ENCODE measurements around the gene CLSTN1.

DNA sequence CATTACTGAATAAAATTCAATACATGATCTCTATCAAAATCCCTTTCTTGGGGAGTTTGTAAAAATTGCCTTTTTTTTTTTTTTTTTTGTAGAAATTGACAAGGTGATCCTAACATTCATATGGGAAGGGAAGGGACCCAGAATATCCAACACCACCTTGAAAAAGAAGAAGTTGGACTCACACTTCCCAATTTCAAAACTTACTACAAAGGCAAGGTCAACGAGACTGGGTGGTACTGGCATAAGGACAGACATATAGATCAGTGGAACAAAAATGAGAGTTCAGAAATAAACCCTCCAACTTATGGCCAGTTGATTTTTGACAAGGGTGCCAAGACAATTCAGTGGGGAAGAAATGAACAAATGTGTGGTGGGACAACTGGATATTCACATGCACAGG is 31.4 kb upstream of the CLSTN1 start:
- TF ChIP-seq TCF7 (CRISPR knock-in tag; IDR thresholded peaks at IDR 0.05; ENCODE audit: low read depth): no peak
- TF ChIP-seq ZNF416 (CRISPR knock-in tag; IDR thresholded peaks at IDR 0.05): no peak
- TF ChIP-seq, protein P1, sequence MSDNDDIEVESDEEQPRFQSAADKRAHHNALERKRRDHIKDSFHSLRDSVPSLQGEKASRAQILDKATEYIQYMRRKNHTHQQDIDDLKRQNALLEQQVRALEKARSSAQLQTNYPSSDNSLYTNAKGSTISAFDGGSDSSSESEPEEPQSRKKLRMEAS (CRISPR knock-in tag; IDR thresholded peaks at IDR 0.05): no peak
- no peak for TF ChIP-seq CTCF (IDR thresholded peaks at IDR 0.05)
- TF ChIP-seq, protein P2, sequence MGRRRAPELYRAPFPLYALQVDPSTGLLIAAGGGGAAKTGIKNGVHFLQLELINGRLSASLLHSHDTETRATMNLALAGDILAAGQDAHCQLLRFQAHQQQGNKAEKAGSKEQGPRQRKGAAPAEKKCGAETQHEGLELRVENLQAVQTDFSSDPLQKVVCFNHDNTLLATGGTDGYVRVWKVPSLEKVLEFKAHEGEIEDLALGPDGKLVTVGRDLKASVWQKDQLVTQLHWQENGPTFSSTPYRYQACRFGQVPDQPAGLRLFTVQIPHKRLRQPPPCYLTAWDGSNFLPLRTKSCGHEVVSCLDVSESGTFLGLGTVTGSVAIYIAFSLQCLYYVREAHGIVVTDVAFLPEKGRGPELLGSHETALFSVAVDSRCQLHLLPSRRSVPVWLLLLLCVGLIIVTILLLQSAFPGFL (CRISPR knock-in tag; IDR thresholded peaks at IDR 0.05; ENCODE audit: borderline replicate concordance): no peak
- no peak for TF ChIP-seq IRF2 (CRISPR knock-in tag; IDR thresholded peaks at IDR 0.05; ENCODE audit: borderline replicate concordance, low read depth)
- no peak for TF ChIP-seq CREB1 (CRISPR knock-in tag; IDR thresholded peaks at IDR 0.05)
- TF ChIP-seq, protein P3, sequence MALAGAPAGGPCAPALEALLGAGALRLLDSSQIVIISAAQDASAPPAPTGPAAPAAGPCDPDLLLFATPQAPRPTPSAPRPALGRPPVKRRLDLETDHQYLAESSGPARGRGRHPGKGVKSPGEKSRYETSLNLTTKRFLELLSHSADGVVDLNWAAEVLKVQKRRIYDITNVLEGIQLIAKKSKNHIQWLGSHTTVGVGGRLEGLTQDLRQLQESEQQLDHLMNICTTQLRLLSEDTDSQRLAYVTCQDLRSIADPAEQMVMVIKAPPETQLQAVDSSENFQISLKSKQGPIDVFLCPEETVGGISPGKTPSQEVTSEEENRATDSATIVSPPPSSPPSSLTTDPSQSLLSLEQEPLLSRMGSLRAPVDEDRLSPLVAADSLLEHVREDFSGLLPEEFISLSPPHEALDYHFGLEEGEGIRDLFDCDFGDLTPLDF (CRISPR knock-in tag; IDR thresholded peaks at IDR 0.05): no peak
- TF ChIP-seq, protein P4, sequence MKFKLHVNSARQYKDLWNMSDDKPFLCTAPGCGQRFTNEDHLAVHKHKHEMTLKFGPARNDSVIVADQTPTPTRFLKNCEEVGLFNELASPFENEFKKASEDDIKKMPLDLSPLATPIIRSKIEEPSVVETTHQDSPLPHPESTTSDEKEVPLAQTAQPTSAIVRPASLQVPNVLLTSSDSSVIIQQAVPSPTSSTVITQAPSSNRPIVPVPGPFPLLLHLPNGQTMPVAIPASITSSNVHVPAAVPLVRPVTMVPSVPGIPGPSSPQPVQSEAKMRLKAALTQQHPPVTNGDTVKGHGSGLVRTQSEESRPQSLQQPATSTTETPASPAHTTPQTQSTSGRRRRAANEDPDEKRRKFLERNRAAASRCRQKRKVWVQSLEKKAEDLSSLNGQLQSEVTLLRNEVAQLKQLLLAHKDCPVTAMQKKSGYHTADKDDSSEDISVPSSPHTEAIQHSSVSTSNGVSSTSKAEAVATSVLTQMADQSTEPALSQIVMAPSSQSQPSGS (CRISPR knock-in tag; IDR thresholded peaks at IDR 0.05; ENCODE audit: borderline replicate concordance, low read depth): no peak
